ACC112 (cell line): ENCODE measurements around the gene PPP4R2.

Source experiments
- H2AFZ ChIP-seq: fragments of 200-600 bp; sonication (generic); one replicate; pipeline ENCODE4 v1.6.0; 2017; ENCODE audit warnings: antibody characterized with exemption, low read length; ENCODE audit not compliant: unreplicated experiment
- H3K27ac ChIP-seq: fragments of 200-600 bp; sonication (generic); 2 replicates; pipeline ENCODE4 v1.5.1; 2014; ENCODE audit warnings: low read depth, mild to moderate bottlenecking, antibody characterized with exemption, low read length, moderate library complexity
- H3K27me3 ChIP-seq: fragments of 200-600 bp; sonication (generic); 2 replicates; pipeline ENCODE4 v1.6.1; 2014; ENCODE audit warnings: mild to moderate bottlenecking, antibody characterized with exemption, low read length, moderate library complexity, mixed read lengths; ENCODE audit not compliant: insufficient read depth
- H3K36me3 ChIP-seq: fragments of 200-600 bp; sonication (generic); 2 replicates; pipeline ENCODE4 v1.6.1; 2016; ENCODE audit warnings: mild to moderate bottlenecking, antibody characterized with exemption, low read length, moderate library complexity, mixed read lengths; ENCODE audit not compliant: insufficient read depth
- H3K4me1 ChIP-seq: fragments of 200-600 bp; sonication (generic); one replicate; pipeline ENCODE4 v1.6.1; 2016; ENCODE audit warnings: low read length, mixed read lengths; ENCODE audit not compliant: insufficient read depth, unreplicated experiment, control insufficient read depth
- H3K4me3 ChIP-seq: fragments of 200-600 bp; sonication (generic); 2 replicates; pipeline ENCODE4 v1.5.1; 2014; ENCODE audit warnings: mild to moderate bottlenecking, low read depth, low read length
- H3K79me2 ChIP-seq: fragments of 200-600 bp; sonication (generic); one replicate; pipeline ENCODE4 v1.6.0; 2016; ENCODE audit warnings: low read length; ENCODE audit not compliant: control insufficient read depth, unreplicated experiment, insufficient read depth

Gene PPP4R2

DNA sequence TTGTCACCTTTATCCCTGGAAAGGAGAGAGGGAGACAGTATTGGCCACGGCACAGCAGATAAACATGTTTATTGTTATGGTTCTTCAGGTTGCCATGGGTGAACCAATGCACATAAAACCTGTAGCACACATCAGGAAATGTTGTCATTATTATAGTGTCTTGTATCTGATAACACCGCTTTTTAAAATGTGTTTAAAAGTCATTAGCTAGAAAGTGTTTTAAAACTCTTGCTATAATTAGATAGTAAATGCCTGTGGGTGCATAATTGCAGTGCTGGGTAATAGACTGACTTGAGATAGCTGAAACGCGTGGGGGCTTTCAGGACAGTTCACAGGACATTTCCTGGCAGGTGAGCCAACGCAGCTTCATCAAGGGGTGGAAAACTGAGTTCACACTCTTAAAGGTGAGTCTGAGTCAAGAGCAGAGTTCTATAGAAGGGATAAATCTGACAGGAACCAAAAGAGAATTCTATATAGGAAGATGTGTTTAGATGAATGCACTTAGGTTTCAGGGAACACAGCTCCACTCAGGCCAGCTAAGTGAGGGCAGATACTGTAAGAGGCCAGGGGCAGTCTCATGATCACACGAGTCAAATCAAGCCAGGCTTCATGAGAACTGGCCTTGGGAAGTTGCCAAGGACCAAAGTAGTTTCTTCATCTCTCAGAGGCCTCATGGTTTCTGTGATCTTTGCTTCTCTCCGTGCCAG, 35.6 kb upstream of the PPP4R2 start:
- H3K36me3 ChIP-seq: no peaks in the 10 kb centered on the region
- H3K27me3 ChIP-seq: no peaks in the 10 kb centered on the region
- H3K27ac ChIP-seq: no peak overlapping the region
- no peaks in the 10 kb centered on the region for H3K79me2 ChIP-seq
- H3K4me1 ChIP-seq: peaks cover 6% of the 10 kb centered on the region
- no peak overlapping the region for H3K4me3 ChIP-seq
- H2AFZ ChIP-seq: no peak overlapping the region

DNA sequence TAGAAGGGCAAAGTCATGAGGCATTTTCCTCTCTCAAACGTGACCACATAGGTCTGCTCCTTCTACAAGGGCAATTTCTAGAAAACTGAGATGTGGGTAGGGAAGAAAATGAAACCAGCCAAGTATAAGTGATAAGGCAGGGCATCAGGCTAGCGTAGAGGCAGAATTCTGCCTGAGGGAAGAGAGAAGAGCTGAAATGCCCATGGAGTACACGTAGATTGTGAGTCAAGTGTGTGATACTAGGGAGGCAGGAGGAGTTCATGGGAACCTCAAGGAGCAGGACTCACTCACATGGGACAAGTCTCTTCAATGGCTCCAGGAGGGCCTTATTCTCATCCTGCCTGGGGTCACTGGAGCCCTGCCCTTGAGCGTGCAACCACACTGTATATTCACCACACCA, 34.9 kb upstream of the PPP4R2 start:
- Histone ChIP-seq H2AFZ (no peak overlapping the region), H3K36me3 (no peaks in the 10 kb centered on the region)

DNA sequence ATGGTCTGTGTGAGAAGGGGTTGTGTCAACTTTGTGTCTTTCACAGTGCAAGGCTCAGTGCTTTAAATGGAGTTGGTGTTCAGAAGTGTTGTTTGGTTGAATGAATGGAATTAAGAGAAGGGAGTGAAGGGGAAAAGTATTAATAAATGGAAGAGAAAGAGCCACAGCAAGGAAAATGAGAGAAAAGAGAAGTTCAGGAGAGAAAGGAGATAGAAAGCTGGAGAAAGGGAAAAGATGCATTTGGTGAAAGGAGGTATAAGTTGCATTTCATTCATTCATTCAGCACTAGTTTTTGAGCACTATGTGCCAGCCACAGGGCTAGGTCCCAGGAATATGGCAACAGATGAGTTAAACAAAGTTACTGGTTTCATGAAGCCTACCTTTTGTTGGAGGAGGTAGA, 34.3 kb upstream of the PPP4R2 start:
- H3K36me3 ChIP-seq: no peaks in the 10 kb centered on the region
- peaks cover 6% of the 10 kb centered on the region for H3K4me1 ChIP-seq
- no peak overlapping the region for H3K27ac ChIP-seq
- no peak overlapping the region for H3K4me3 ChIP-seq
- H3K79me2 ChIP-seq: no peaks in the 10 kb centered on the region
- no peak overlapping the region for H2AFZ ChIP-seq
- H3K27me3 ChIP-seq: no peaks in the 10 kb centered on the region

More for the DNA sequence above, 34.9 kb upstream of the PPP4R2 start:
- Histone ChIP-seq H3K4me3 (no peak overlapping the region), H3K79me2 (no peaks in the 10 kb centered on the region), H3K27me3 (no peaks in the 10 kb centered on the region), H3K4me1 (peaks cover 6% of the 10 kb centered on the region), H3K27ac (no peak overlapping the region)

DNA sequence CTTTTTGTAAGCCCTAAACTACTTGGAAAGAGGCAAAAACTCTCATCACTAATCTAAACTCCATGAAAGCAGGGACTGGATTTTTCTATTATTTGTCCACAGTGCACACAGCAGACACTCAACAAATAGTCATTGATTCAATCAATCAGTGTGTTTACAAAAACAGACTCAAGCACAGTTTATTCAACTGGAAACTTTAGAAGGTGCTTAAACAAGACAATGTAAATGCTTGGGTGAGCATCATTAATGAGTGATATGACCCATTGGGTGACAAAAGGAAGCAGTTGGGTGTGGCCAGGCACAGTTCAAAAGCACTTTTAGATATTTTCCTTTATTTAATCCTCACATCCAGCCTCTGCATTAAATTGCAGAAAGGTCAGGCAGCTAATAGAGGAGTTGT, 32.0 kb upstream of the PPP4R2 start:
- H3K4me3 ChIP-seq: no peak overlapping the region
- peaks cover 6% of the 10 kb centered on the region for H3K4me1 ChIP-seq
- H3K27me3 ChIP-seq: no peaks in the 10 kb centered on the region
- H3K36me3 ChIP-seq: peaks cover 5% of the 10 kb centered on the region; the same call in 1 of the 2 replicates
- no peak overlapping the region for H3K27ac ChIP-seq
- no peaks in the 10 kb centered on the region for H3K79me2 ChIP-seq
- H2AFZ ChIP-seq: no peak overlapping the region

DNA sequence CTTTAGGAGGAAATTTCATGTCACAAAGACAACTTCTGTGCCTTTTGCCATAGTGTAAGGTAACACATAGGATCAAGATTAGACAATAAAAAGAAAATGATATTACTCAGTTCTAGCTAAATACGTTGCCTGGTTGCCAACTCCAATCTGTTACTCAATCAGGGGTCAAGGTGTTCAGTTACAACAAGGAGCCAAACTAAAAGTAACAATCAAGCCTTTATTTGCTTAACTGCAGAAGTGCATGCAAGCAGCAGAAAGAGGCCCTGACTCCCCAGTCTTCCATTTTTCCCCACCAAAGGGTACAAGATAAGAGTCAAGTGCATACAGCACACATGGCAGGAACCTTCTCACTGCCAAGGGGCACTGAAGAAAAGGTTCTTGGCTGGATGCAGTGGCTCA, 28.3 kb upstream of the PPP4R2 start:
- Histone ChIP-seq H3K36me3 (peaks cover 5% of the 10 kb centered on the region; the same call in 1 of the 2 replicates), H3K27ac (no peak overlapping the region), H3K79me2 (no peaks in the 10 kb centered on the region), H2AFZ (no peak overlapping the region), H3K4me3 (no peak overlapping the region), H3K27me3 (no peaks in the 10 kb centered on the region), H3K4me1 (no peaks in the 10 kb centered on the region)

DNA sequence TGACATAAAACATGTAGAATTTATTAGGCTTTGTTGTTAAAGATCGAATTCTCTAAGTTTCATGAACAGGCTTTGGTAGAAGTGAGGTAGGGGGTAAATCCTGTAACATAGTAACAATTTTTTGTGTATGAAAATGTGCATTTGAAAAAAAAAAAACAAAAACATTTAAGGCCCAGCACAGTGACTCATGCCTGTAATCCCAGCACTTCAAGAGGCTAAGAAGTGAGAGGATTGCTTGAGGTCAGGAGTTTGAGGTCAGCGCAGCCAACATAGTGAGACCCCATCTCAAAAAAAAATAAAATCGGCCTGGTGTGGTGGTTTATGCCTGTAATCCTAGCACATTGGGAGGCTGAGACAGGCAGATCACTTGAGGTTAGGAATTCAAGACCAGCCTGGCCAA, 26.8 kb upstream of the PPP4R2 start:
- Histone ChIP-seq H3K36me3 (peaks cover 5% of the 10 kb centered on the region; the same call in 1 of the 2 replicates), H3K27me3 (no peaks in the 10 kb centered on the region)

DNA sequence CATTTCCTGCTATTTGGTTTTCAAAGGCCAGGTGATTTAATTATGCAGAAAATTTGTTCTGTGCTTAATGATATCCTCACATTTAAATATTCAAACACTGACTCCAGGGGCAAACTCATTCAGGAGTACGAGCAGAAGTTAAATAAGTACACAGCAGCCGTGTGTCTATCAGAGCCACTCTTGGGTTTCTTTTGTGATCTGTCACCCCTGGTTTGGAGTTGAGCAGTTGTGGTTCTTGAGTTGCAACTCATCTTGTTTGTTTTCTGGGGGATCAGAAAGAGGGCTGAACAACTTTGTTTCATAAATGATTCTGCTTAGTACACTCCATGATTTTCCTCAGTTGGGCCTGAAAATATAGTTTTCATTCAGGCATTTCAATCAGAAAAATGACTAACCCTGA, 25.7 kb upstream of the PPP4R2 start:
- no peak overlapping the region for H2AFZ ChIP-seq
- no peaks in the 10 kb centered on the region for H3K79me2 ChIP-seq
- H3K36me3 ChIP-seq: peaks cover 5% of the 10 kb centered on the region; the same call in 1 of the 2 replicates
- H3K4me3 ChIP-seq: no peak overlapping the region
- no peaks in the 10 kb centered on the region for H3K4me1 ChIP-seq
- H3K27ac ChIP-seq: no peak overlapping the region
- H3K27me3 ChIP-seq: no peaks in the 10 kb centered on the region

More for the DNA sequence above, 26.8 kb upstream of the PPP4R2 start:
- H2AFZ ChIP-seq: no peak overlapping the region
- H3K4me3 ChIP-seq: no peak overlapping the region
- H3K79me2 ChIP-seq: no peaks in the 10 kb centered on the region
- H3K4me1 ChIP-seq: no peaks in the 10 kb centered on the region
- H3K27ac ChIP-seq: no peak overlapping the region

DNA sequence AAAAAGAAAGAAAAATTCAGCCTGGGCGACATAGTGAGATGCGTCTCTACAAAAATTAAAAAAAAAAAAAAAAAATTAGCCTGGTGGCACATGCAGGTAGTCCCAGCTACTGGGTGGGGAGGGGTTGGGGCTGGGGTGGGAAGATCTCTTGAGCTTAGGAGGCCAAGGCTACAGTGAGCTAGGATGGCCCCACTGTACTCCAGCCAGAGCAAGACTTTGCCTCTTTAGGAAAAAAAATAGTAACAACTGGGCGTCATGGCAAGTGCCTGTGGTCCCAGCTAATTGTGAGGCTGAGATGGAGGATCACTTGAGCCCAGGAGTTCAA, 23.9 kb upstream of the PPP4R2 start:
- H3K4me1 ChIP-seq: peaks cover 6% of the 10 kb centered on the region
- no peaks in the 10 kb centered on the region for H3K79me2 ChIP-seq
- no peak overlapping the region for H3K27ac ChIP-seq
- peaks cover 5% of the 10 kb centered on the region; the same call in 1 of the 2 replicates for H3K36me3 ChIP-seq
- no peak overlapping the region for H2AFZ ChIP-seq
- no peaks in the 10 kb centered on the region for H3K27me3 ChIP-seq
- no peak overlapping the region for H3K4me3 ChIP-seq

DNA sequence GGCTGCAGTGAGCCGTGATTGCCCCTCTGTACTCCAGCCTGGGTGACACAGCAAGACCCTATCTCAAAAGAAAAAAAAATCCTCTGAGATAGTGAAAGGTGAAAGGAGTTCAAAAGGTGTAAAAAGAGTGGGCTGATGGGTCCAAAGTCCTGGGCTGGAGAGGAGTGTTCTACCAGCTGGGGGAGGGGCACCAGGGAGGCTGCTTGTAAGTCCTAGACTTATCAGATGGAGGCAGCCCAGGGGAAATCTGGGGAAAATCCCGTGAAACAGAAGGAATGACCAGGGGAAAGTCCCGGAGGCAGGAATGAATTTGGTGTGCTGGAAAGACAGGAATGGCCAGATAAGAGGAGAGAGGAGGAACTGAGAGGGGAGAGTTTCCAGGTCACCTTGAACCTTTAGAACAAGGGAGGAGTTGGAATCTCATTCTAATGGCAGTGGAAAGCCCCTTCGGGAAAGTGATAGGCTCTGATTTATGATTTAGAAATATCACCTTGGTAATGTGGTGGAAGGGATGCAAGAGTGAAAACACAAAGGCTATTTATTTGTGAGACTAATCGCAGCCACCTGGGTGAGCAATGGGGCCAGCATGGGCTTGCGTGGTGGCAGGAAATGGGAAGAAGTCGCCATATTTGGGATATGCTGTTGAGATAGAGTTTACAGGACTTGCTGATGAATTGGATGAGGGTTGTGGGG, 23.4 kb upstream of the PPP4R2 start:
- no peaks in the 10 kb centered on the region for H3K27me3 ChIP-seq
- H2AFZ ChIP-seq: no peak overlapping the region
- no peaks in the 10 kb centered on the region for H3K79me2 ChIP-seq
- no peak overlapping the region for H3K4me3 ChIP-seq
- no peak overlapping the region for H3K27ac ChIP-seq
- peaks cover 6% of the 10 kb centered on the region for H3K4me1 ChIP-seq
- H3K36me3 ChIP-seq: peaks cover 4% of the 10 kb centered on the region; the same call in 1 of the 2 replicates

DNA sequence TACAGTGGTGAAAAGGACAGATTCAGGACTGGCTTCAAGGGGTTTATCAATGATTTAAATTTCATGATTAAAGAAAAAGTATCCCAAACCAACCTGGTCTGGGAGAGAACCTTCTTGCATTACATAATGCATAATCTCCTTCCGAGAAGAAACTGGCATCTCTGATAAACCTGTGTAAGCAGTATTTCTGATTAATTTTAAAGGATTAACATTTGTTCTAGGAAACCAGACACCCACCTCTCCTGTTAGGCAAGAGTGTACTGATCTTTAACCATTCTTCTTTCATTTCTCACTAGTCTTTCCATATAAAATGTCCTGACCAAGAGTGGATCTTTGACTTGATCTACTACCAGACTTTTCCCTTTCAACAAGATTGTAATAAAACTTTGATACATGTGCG, 22.8 kb upstream of the PPP4R2 start:
- Histone ChIP-seq H3K27me3 (no peaks in the 10 kb centered on the region), H3K4me3 (no peak overlapping the region), H3K4me1 (peaks cover 6% of the 10 kb centered on the region), H3K36me3 (no peaks in the 10 kb centered on the region), H3K27ac (no peak overlapping the region), H2AFZ (no peak overlapping the region), H3K79me2 (no peaks in the 10 kb centered on the region)

DNA sequence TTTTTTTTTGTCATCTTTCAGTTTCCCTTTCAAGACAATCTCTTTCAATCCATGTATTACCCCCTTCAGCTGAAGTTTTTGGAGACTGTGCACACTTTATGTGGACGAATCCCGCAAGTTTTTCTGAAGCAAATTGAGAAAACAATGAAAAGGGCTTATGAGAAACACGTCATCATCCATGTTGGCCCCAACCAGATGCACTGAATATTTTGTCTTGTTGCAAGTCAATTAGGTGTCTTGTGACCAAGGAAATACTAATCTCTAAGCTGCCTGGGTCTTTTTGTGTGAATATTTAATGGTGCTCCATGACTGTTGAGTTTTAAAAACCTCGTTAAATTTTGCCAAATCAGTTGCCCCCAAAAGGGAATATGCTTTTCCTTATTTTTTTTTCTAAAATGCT, 21.7 kb upstream of the PPP4R2 start:
- no peak overlapping the region for H2AFZ ChIP-seq
- no peak overlapping the region for H3K4me3 ChIP-seq
- no peaks in the 10 kb centered on the region for H3K27me3 ChIP-seq
- H3K36me3 ChIP-seq: no peaks in the 10 kb centered on the region
- peaks cover 6% of the 10 kb centered on the region for H3K4me1 ChIP-seq
- no peak overlapping the region for H3K27ac ChIP-seq
- H3K79me2 ChIP-seq: no peaks in the 10 kb centered on the region
